Measurements from ENCODE around the gene YEATS2. TPM values are rescaled to one million over a fixed set of nuclear protein-coding genes. Genes with fewer than 3 reads are reported as not detected.

YEATS2 gene
- total RNA-seq, 1 experiment from 2014 or later: 33.8 TPM

GRCh38 chr3:183653209-183654064, 44.2 kb upstream of the YEATS2 start:
- in situ Hi-C loops (cut with HindIII; ENCODE audit: low pct_unique_long_range_greater_than_20kb, low sequenced_read_pairs): no loop called here

DNA sequence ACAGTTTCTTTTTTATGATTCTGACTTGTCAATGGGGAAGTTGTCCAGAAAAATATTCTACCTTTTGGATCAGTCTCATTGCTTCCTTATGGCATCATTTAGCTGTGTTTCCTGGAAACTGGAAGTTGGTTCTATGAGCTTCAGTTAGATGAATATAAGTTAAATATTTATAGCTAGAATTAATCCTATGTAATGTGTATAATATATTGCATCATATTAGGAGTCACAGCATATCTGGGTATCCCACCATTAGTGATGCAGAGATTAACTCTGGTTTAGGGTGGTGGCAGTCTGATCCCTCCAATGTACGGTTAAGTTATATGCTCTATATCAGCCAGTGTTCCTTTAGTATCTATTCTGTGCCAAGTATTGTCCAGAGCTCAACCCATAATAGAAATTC, 42.9 kb upstream of the YEATS2 start:
- intact Hi-C loops (cut with micrococcal nuclease; ENCODE audit: unreplicated experiment): no loop called here
- POLR2A ChIA-PET: no interaction called here

More at GRCh38 chr3:183653209-183654064, 44.2 kb upstream of the YEATS2 start:
- ChIA-PET POLR2A (no interaction called here), CTCF (no interaction called here)
- TF ChIP-seq, protein P1, sequence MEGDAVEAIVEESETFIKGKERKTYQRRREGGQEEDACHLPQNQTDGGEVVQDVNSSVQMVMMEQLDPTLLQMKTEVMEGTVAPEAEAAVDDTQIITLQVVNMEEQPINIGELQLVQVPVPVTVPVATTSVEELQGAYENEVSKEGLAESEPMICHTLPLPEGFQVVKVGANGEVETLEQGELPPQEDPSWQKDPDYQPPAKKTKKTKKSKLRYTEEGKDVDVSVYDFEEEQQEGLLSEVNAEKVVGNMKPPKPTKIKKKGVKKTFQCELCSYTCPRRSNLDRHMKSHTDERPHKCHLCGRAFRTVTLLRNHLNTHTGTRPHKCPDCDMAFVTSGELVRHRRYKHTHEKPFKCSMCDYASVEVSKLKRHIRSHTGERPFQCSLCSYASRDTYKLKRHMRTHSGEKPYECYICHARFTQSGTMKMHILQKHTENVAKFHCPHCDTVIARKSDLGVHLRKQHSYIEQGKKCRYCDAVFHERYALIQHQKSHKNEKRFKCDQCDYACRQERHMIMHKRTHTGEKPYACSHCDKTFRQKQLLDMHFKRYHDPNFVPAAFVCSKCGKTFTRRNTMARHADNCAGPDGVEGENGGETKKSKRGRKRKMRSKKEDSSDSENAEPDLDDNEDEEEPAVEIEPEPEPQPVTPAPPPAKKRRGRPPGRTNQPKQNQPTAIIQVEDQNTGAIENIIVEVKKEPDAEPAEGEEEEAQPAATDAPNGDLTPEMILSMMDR (IDR thresholded peaks at IDR 0.05): no peak
- TF ChIP-seq TCF7L2 (IDR thresholded peaks at IDR 0.05; ENCODE audit: low read depth, low read length) (no peak), SIN3A (IDR thresholded peaks at IDR 0.05; ENCODE audit: borderline replicate concordance, insufficient read depth, low read depth, low read length) (no peak), REST (IDR thresholded peaks at IDR 0.05; ENCODE audit: insufficient read depth in 1 of 2, low read depth in 2 of 2, low read length in 1 of 2) (no peak), POLR2AphosphoS5 (IDR thresholded peaks at IDR 0.05; ENCODE audit: low read depth, low read length) (no peak)
- H3K36me3 ChIP-seq (ENCODE audit: control insufficient read depth, insufficient read depth, low read length): no peaks in the 10 kb centered on the region
- H3K27me3 ChIP-seq (ENCODE audit: control insufficient read depth, insufficient read depth, low read length): no peaks in the 10 kb centered on the region
- no peaks in the 10 kb centered on the region for H3K4me1 ChIP-seq (ENCODE audit: control insufficient read depth, insufficient read depth, low read length)
- no peak overlapping the region for H3K4me3 ChIP-seq (ENCODE audit: low read depth in 2 of 2, low read length in 2 of 2)
- no TSS peak for BruUV-seq (replicated peaks)
- DNase-seq (ENCODE audit: low read depth, low spot score) (no peak), ATAC-seq (no peak)
- no peak overlapping the region for H3K27ac ChIP-seq (ENCODE audit: low read length)
- H3K9me3 ChIP-seq (ENCODE audit: control insufficient read depth, insufficient read depth, low read depth, low read length): peaks cover 44% of the 10 kb centered on the region
- intact Hi-C loops (cut with micrococcal nuclease; ENCODE audit: unreplicated experiment): no loop called here

More for the DNA sequence above, 42.9 kb upstream of the YEATS2 start:
- H3K27ac ChIP-seq (ENCODE audit: low read length): no peak overlapping the region
- ATAC-seq (no peak), DNase-seq (ENCODE audit: low read depth, low spot score) (no peak)
- no peaks in the 10 kb centered on the region for H3K27me3 ChIP-seq (ENCODE audit: control insufficient read depth, insufficient read depth, low read length)
- CTCF ChIA-PET: no interaction called here
- in situ Hi-C loops (cut with HindIII; ENCODE audit: low pct_unique_long_range_greater_than_20kb, low sequenced_read_pairs): no loop called here
- no peak for TF ChIP-seq REST (IDR thresholded peaks at IDR 0.05; ENCODE audit: insufficient read depth in 1 of 2, low read depth in 2 of 2, low read length in 1 of 2)
- TF ChIP-seq POLR2AphosphoS5 (IDR thresholded peaks at IDR 0.05; ENCODE audit: low read depth, low read length): no peak
- TF ChIP-seq, protein P1 (IDR thresholded peaks at IDR 0.05): no peak
- TF ChIP-seq TCF7L2 (IDR thresholded peaks at IDR 0.05; ENCODE audit: low read depth, low read length): no peak
- no peak for TF ChIP-seq SIN3A (IDR thresholded peaks at IDR 0.05; ENCODE audit: borderline replicate concordance, insufficient read depth, low read depth, low read length)
- H3K9me3 ChIP-seq (ENCODE audit: control insufficient read depth, insufficient read depth, low read depth, low read length): peaks cover 44% of the 10 kb centered on the region
- H3K36me3 ChIP-seq (ENCODE audit: control insufficient read depth, insufficient read depth, low read length): no peaks in the 10 kb centered on the region
- H3K4me3 ChIP-seq (ENCODE audit: low read depth in 2 of 2, low read length in 2 of 2): no peak overlapping the region
- no TSS peak for BruUV-seq (replicated peaks)
- H3K4me1 ChIP-seq (ENCODE audit: control insufficient read depth, insufficient read depth, low read length): no peaks in the 10 kb centered on the region

All from Panc1 (cell line).